ENCODE results near the gene ARF1.

ARF1 gene

DNA sequence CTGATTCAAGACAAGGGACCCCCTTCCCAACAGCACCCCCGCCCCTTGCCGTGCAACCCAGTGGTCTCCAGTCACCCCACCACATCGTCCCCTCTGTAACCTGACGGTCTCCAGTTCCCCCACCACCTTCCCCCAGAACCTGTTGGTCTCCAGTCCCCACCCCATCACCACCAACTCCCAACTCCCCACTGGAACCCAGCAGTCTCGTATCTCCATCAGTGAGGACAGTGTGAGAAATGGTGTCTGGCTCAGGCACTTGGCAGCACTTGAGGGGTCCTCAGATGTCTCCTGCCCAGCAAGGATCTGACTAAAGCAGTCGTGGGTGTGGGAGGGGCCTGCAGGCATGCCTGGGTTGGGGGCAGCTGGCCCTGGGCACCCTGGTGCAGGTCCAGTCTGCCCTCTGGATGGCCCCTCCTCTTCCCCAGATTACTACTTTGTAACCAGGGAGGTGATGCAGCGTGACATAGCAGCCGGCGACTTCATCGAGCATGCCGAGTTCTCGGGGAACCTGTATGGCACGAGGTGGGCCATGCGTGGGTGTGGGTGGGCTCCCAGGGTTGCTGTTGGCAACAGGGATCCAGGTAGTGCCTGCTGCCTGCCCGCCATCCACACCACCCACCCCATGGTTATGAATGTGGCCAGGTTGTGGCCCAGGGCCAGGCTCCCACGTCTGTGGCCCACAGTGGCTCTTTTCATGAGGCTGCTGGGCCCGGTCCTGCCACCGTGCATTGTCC is 64.1 kb downstream of the ARF1 start:
- no peak for DNase-seq
- no peaks in the 10 kb centered on the region for H3K27me3 ChIP-seq
- H3K4me1 ChIP-seq, result peaks cover 0 to 70% (median 46%) of the 10 kb centered on the region in 4 donors
- no peaks in the 10 kb centered on the region for H3K9me3 ChIP-seq
- intact Hi-C loops (cut with DNase I; ENCODE audit: low total_unique reads), result no loop called here
- H3K36me3 ChIP-seq, result peaks cover 22 to 49% (median 37%) of the 10 kb centered on the region in 3 donors
- H3K4me3 ChIP-seq, result no peak overlapping the region
- TF ChIP-seq, protein P1, sequence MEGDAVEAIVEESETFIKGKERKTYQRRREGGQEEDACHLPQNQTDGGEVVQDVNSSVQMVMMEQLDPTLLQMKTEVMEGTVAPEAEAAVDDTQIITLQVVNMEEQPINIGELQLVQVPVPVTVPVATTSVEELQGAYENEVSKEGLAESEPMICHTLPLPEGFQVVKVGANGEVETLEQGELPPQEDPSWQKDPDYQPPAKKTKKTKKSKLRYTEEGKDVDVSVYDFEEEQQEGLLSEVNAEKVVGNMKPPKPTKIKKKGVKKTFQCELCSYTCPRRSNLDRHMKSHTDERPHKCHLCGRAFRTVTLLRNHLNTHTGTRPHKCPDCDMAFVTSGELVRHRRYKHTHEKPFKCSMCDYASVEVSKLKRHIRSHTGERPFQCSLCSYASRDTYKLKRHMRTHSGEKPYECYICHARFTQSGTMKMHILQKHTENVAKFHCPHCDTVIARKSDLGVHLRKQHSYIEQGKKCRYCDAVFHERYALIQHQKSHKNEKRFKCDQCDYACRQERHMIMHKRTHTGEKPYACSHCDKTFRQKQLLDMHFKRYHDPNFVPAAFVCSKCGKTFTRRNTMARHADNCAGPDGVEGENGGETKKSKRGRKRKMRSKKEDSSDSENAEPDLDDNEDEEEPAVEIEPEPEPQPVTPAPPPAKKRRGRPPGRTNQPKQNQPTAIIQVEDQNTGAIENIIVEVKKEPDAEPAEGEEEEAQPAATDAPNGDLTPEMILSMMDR (IDR thresholded peaks at IDR 0.05), result no peak
- no peak overlapping the region for H3K27ac ChIP-seq

GRCh38 chr1:228147151-228147693 is 64.7 kb downstream of the ARF1 start:
- peak in 1 of 2 donors; percentile 64 for DNase-seq
- Histone ChIP-seq H3K36me3 (peaks cover 22 to 49% (median 37%) of the 10 kb centered on the region in 3 donors), H3K9me3 (no peaks in the 10 kb centered on the region), H3K27ac (no peak overlapping the region), H3K4me1 (peaks cover 0 to 63% (median 39%) of the 10 kb centered on the region in 4 donors), H3K4me3 (no peak overlapping the region), H3K27me3 (no peaks in the 10 kb centered on the region)
- intact Hi-C loops (cut with DNase I; ENCODE audit: low total_unique reads), result no loop called here
- TF ChIP-seq, protein P1 (IDR thresholded peaks at IDR 0.05), result no peak

- Histone ChIP-seq H3K27ac (no peak overlapping the region), H3K27me3 (no peaks in the 10 kb centered on the region), H3K4me1 (peaks cover 0 to 58% (median 34%) of the 10 kb centered on the region in 4 donors), H3K9me3 (no peaks in the 10 kb centered on the region), H3K36me3 (peaks cover 22 to 49% (median 37%) of the 10 kb centered on the region in 3 donors), H3K4me3 (no peak overlapping the region)
- intact Hi-C loops (cut with DNase I; ENCODE audit: low total_unique reads), result no loop called here
- TF ChIP-seq, protein P1 (IDR thresholded peaks at IDR 0.05), result no peak
- no peak for DNase-seq
These were observed 65.3 kb downstream of the ARF1 start for GRCh38 chr1:228147768-228148167.

DNA sequence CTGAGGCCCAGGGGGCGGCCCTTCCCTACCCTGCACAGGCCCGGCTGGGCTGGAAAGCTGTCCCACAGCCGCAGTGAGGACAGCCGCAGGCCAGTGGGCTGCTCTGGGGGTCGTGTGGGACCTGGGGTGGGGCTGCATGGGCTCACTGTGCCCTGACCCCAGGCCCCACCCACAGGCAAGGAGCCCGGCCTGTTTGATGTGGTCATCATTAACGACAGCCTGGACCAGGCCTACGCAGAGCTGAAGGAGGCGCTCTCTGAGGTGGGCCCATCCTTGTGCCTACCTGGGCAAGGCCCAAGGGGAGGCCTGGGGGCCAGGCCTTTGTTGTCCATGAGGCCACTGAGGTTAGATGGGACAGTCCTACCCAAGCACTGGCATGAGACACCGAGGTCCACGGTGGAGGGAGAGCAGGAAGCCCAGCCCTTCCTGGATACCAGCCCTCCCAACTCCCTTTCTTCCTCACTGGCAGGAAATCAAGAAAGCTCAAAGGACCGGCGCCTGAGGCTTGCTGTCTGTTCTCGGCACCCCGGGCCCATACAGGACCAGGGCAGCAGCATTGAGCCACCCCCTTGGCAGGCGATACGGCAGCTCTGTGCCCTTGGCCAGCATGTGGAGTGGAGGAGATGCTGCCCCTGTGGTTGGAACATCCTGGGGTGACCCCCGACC is 65.8 kb downstream of the ARF1 start:
- peaks cover 0 to 52% (median 28%) of the 10 kb centered on the region in 4 donors for H3K4me1 ChIP-seq
- peak in 1 of 2 donors; percentile 15 for DNase-seq
- intact Hi-C loops (cut with DNase I; ENCODE audit: low total_unique reads), result no loop called here
- H3K36me3 ChIP-seq, result peaks cover 22 to 49% (median 37%) of the 10 kb centered on the region in 3 donors
- H3K9me3 ChIP-seq, result no peaks in the 10 kb centered on the region
- H3K27ac ChIP-seq, result peak overlapping the region in 1 of 2 donors; percentile 69
- no peaks in the 10 kb centered on the region for H3K27me3 ChIP-seq
- TF ChIP-seq, protein P1 (IDR thresholded peaks at IDR 0.05), result no peak
- H3K4me3 ChIP-seq, result no peak overlapping the region
